ENCODE results near the gene RALY.

Gene RALY

DNA sequence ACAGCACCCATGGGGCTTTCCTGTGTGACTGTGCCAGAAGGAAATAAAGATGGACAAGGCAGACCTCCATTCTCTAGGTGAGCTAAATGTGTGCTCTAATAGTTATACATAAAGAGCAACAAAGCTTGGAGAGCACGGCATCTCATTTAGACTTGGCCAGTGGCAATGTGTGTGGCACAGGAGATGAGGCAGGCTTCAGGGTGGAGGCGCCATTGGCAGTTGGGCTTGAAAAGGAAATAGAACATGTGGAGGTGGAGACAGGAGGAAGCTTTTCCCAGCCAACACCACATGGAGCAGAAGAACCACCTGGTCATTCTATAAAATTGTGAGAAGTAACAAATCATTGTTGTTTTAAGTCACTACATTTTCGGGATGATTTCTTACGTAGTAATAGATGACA lies 3.6 kb upstream of the RALY start:
- no peak for DNase-seq

DNA sequence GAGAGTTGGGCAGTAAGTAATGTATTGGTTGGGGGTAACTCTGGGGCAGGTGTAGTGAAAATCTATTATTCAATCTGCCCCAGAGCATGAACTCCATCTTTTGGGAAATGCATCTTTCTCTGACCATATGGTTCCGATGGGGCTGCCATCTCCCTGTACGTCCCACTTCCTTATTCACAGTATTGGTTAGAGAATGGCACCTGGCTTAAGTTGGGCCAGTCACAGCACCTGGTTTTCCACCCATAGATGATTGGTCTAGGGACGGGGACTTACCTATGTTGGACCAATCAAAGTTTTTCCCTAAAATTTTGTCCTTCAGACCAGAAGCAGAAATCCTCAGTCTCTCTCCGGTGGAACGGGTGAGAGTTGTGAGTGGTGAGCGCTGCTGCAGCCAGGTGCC lies 2.2 kb upstream of the RALY start:
- no peak for DNase-seq

DNA sequence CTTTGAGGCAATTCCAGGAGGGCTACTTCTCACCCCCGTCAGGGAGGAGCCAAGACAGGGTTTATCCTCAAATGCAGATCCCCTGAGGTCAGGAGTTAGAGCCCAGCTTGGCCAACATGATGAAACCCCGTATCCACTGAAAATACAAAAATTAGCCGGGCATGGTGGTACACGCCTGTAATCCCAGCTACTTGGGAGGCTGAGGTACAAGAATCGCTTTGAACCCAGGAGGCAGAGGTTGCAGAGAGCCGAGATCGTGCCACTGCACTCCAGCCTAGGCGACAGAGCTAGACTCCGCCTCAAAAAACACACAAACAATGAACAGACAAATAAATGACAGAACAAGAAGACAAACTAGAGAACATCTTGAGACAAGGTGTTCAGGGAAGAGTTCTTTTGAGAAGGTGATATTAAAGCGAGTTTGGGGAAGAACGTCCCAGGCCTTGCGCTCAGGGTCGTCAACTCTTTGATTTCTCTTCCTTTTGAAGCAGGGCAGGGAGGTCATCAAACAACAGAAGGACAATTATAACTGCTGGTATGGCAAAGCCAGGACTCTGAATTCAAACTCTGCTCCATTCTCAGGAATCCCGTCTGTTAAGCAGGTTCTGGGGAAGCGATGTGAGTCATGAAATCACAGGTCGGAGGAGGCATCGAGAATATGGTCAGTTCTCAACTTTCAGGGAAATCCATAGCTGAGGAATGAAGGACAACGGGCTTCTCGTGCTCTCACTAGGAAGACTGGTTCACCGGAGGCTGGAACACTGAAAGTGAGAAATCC lies 1.4 kb upstream of the RALY start:
- no peak for DNase-seq

DNA sequence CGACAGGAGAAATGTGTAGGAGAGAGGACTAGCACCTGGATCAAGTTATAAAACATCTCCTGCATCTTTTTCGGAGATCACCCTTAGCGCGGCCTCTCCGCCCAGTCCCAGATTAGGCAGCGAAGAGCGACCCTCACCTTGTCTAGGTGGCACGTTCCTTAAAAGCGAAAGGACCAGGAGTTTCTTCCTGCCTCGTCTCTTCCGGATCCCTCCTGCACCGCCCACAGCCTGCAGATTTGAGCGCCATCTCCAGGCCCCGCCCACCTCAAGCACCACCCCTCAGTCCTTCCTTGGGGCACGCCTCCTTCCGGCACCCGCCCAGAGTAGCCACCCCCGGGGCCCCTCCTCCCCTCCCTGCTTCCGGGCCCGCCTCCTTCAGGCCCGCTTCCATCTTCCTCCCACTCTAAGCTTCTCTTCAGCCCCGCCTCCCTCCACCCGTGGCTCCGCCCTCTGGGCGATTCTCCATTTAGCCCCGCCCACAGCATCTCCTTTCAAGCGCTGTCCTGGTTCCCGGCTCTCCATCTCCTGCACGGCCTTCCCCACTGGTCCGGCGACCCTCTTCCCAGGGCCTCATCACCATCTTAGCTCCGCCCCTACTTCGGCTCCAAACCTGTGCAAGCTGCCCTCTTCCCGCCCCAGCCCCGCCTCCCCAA lies 662 bp upstream of the RALY start:
- DNase-seq: peak; percentile 100

DNA sequence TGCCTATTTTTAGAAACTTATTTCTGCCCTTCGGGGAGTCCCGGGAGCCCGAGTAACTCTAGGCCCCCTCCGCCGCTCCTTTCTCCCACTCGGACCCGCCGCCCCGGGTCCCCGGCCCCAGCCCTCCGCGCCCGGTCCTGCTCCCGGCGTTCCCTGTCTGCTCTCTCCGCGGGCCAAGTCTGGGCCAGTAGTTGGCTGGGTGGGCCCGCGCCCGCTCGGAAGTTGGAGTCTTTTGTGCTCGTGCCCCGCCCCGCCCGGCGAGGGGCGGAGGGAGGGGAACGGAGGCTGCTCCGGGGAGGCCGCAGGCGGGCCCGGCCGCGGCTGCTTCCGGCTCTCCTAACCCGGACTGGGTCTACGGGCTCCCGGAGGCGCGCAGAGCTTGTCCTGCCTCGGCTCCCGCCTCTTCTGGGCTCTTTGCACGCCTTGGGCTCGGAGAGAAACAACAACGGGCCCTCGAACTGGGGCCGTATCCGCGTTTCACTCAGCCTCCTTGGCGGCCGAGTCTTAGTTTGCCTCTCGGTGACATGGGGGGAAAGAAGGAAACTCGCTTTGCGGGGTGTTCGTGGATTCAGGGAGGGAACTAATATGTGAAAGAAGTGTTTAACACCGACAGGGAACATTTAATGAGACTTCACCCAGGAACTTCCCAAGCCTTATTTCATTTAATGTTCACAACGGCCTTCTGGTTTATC lies 657 bp downstream of the RALY start:
- peak; percentile 61 for DNase-seq

DNA sequence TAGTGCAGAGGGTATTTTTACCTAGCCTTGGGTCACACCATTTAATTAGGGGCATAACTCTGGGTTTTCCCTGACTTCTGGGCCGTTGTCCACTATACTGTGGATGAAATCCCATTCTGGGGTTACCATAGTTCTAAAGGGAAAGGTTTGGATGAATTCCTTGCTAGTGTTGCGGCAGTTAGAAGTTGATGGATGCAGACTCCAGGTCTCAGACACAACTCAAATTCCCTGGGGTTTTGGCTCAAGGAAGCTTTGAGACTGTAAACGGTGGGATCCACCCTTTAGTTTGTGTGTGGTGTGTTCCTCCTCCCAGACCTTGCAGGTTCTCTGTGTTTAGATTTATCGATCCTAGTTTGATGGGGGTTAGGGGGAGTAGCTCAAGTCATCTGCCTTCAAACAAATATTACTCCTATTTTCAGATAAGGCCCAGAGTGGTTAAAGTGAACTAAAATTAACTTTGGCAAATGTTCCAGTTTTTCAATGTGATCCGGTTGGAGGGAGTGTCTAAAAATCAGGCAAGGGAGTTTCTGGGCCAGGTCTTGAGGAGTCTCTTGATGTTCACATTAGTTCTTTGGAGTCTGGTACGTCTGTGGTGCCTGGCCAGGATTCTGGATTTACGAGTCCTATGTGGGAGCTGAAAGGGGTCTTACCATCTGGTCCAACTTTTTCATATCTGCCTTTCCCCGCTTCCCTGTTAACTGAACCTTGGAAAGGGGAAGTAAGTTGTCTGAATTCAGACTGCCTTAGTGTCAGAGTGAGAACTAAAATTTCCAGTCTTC lies 1.5 kb downstream of the RALY start:
- no peak for DNase-seq

DNA sequence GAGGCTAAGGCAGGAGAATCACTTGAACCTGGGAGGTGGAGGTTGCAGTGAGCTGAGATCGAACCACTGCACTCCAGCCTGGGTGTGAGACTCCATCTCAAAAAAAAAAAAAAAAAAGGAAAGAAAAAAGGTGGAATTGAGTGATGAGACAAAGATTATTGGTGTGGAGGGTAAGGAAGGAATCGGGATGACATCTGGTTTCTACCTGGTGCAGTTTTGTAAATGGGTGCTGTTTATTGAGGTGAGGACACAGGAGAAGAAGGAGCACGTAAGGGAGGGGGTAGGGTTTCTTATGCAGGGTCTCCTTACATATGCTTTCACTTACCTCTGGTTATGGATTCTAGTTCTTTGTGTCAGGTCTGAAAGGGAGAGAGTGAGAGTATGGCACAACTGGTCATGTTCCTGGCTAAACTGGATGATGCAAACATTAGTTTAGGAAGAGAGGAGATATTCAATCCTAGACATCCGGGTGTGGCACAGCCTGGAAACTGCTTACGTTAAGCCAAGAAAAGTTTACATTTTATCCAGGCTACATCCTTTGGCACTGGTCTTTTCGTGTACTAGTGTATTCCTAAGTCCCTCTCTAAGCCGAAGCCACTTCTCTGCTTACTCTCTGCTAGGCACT lies 5.4 kb downstream of the RALY start:
- DNase-seq: no peak

DNA sequence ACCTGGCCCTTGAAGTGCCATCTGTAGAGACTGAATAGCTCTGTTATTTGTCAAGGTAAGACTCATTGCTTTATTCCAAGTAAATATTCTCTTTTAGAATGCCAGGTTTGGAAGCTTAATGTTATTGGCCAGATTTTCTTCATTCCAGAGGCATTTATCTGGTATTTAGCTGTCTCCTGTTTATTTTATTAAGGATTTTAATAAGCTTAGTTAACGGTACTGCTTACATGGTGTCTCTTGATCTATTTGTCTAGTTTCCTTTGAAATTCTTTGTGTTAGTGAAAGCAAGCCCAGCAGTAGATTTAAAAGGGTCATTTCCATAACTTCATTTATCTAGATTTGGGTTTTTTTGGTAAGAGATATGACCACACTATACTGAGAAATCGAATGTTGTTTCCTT lies 7.7 kb downstream of the RALY start:
- no peak for DNase-seq

DNA sequence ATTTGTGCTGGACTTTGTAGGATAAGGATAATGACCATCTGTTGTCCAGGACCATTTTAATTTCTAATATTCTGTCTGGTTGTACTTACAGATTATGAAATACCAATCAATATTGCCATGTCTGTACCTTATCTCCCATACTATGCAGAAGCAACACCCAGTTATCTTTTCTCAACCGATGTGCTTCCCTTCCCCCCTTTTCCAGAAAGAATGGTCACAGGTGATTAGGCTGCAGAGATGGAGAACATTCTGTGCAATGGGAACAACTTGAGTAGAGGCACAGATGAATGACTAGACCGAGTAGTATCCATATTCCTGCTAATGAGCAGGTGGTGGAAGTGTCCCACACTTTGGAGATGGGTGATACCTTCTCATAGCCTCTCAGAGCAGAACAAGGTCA lies 10.5 kb downstream of the RALY start:
- DNase-seq: no peak

DNA sequence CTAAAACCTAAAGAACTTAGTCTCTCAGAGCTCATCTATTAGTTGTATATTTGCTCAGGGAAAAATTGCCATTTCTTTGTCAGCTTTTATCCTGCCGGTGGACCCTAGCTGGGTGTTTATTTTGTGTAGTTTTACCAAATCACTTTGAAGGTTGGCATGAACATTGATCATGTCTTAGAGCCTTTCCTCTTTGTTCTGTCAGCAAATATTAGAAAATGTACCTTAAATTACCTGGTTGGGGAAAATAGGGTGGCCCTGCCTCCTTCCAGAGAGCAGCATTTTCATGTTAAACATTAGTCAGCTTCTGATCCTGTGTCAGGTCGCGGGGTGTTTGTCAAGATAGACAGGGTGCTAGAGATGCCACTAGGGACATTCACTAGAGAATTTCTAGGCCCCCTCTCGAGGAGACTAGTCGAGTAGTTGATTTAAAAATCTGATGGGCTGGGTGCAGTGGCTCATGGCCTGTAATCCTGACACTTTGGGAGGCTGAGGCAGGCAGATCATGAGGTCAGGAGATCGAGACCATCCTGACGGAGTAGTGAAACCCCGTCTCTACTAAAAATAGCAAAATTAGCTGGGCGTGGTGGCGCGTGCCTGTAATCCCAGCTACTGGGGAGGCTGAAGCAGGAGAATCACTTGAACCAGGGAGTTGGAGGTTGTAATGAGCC lies 11.2 kb downstream of the RALY start:
- no peak for DNase-seq

DNA sequence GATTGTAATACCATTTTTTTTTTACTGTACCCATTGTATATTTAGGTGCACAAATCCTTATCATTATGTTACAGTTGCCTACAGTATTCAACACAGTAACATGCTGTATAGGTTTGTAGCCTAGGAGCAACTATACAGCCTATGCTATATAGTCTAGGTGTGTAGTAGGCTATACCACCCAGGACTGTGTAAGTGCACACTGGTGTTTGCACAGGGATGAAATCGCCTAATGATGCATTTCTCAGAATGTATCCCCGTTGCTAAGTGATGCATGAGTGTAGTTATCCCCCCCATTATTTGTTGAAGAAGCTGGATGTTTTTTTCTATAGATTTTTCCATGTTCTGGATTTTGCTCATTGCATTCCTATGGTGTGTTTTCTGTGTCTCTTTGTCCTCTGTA lies 12.9 kb downstream of the RALY start:
- DNase-seq: no peak

DNA sequence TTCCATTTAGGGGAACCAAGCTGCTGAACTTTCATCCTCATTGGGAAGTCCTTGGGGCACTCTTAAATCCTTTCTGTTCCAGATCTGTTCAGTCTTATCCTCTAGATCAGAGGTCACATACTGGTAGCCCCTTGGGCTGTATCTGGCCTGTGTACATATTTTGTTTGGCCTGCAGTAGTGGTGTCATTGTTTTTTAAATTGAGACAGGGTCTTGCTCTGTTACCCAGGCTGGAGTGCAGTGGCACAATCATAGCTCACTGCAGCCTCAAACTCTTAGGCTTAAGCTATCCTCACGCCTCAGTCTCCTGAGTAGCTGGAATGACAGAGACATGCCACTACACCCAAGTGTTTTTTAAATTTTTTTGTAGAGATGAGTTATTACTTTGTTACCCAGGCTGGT lies 14.8 kb downstream of the RALY start:
- no peak for DNase-seq

DNA sequence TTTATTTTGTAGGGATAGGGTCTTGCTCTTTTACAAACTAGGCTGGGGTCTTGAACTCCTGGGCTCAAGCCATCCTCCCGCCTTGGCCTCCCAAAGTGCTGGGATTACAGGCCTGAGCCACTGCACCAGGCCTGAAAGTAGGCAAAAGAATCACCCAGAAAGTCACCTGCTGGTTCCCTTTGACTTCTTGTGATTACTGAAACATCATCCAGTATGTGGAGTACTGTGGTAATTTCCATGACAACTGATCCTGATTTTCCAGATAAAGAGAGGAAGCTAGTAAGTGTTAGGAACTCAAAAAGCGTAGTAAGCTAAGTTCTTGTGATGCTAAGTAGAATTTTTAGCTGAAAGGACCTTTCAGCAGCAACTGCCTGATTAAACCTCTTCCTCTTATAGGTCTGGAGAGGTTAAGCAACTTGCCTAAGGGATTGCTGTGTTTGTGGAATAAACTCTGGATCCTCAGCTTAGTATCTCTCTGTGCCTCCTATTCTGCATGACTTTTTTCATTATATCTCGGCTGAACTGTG lies 16.8 kb downstream of the RALY start:
- DNase-seq: no peak

DNA sequence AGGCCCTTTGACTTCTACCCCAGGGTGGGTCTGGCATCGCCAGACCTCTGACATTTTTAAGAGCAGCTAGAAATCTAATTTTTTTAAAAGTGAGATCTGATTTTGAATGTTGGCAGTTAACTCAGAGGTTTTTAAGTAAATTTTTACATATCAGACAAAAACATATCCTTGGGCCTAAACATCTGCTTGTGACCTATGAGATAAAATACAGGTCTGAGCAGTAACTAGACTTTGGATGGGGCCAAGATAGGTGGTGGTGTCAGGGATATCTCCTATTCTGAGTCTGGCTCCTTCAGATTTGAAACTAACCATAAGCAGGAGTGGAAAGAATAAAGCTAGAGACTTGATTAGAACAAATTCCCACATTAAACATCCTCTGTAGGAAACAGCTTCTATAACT lies 17.6 kb downstream of the RALY start:
- DNase-seq: no peak

DNA sequence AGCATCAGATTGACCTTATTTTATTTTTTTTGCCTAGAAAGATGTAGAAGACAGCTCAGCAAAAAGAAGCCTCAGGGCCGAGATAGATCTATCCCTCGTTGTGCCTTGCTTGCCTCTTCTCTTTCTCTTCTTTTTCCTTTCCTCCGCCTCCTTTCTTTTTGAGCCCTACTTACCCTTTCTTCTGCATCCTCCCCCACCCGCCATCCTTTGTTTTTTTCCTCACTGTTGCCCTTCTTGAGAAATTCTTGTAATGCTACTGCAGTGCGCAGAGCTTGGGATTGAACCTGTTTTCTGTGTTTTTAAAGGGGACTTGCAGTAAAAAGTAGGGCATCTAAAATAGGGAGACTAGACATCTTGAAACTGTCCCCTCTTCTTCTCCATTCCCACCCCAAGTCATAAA lies 18.6 kb downstream of the RALY start:
- no peak for DNase-seq

DNA sequence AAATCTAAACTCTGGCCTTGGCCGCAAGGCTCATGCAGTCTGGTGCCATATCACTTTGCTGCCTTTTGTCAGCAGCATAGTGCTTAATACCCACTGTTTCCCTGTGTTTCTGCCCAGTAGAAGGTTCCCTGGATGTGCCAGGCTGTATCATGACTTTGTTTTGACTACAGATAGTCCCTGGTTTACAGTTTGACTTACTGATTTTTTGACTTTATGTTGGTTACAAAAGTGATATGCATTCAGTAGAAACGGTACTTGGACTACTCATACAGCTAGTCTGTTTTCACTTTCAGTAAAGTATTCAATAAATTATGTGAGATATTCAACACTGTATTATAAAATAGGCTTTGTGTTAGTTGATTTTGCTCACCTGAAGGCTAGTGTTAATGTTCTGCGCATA lies 19.0 kb downstream of the RALY start:
- DNase-seq: no peak

DNA sequence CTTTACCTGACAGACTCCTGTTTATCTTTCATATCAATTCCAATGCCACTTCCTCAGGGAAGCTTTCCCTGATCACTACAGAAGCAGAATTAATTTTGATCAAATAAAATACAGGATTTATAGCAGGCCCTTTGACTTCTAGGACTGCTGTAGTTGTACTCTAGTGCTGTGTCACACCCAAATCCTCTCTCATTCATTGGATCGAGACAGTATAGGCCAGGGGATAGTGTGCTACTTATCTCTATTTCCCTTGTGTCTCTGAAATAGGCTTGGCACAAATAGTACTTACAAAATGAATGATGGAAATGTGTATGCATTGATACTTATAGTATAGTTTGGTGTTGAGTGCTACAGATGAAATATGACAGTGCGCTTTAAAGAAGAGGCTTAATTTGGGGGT lies 19.8 kb downstream of the RALY start:
- no peak for DNase-seq

DNA sequence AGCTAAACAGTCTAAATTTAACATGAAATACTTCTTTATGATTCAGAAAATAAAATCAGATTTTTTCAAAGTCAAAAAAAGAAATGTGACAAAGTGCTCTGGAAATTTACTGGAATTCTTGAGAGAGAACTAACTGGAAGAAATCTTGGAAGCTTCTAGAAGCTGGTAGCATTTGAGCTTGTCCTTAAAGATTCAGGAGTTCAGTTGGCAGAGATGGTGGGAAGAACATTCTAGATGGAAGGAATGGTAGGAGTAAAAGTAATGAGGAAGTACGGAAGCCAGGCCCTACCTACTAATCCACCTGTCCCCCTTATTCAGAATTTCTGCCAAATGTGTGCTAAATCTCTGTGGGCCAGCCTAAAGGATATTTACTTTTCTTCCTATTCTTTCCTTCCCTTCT lies 21.2 kb downstream of the RALY start:
- DNase-seq: no peak

DNA sequence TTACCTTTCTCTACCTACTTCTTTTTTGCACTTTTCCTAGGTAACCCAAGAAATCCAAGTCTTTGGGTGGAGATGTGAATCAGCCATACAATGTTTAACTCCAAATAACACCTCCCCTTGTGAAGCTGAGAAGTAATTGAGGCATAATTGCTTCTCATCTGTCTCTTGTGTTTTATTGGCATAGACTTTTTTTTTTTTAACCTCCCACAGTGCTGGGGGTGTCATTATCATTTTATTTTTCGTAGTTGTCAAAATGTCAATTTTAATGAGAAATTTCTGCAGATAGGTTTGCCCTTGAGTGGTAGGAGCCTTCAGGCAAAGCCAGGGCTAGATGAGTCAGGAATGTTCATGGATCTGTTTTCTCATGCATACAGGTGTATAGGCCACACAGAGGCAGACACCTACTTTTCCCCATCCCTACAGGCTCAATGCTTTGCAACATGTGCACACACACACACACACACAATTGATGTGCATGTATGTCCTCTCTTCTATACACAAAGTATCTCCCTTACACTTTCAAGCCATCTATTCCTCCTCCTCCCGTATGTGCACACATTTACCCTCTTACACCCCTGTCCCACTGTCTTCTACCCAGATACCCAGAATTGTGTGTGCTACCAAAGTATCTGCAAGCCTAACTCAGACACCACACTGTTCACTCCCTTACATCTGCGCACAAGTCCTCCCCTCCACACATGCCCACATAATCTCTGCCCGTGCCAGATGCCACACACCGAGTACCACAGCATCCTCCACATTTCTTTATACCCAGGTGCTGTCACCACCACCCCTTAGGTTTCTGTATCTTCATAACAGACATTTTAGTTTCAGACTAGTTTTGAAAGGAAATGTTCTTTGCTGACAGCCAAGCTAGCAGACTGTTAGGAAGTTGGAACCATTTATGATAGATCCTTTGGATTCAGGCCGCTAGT lies 22.0 kb downstream of the RALY start:
- DNase-seq: no peak

DNA sequence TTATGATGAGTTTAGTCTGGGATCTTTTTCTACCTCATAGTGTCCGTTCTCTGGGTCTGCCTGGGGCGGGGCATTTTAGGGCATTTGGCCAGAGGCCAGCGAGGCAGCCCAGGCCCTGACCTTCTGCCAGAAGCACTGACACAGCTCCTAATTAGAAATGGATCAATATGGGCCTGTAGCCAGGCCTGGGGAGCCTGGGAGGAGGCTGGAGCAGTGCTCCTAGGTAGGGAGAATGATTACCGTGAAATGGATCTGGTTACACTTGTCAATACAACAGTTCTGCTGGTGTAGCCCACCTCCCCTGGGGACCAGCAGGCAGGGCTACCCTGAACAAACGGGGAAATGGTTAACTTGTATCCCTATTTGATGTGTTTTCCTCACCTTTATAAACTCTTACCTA lies 23.0 kb downstream of the RALY start:
- peak; percentile 12 for DNase-seq

DNA sequence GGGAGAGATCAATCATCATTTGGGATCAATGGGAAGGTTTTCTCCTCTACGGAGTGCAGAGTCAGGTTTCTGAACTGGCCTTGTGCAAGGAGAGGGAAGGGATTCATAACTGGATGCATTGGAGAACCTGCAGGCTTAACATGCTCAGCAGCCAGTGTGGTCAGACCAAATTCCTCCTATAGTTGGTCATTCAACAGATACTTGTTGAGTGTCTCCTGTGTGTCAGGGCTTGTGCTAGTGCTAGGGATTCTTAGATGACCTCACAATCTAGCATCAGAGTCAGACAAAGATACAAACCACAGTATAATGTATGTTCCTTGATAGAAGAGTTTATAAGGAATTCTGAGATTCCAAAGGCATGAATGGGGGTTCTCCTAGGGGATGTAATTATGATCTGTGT lies 23.9 kb downstream of the RALY start:
- DNase-seq: no peak
